GM23338 (cell line): ENCODE measurements around the gene S100A5. TPM values are rescaled to one million over a fixed set of nuclear protein-coding genes. Genes with fewer than 3 reads are reported as not detected.

Experiments
- ATAC-seq: fragments of 200-7000 bp; cut with Tn5 transposase; 3 replicates; pipeline ENCODE4 v1.9.1; 2020
- DNase-seq: peaks from one replicate; pipeline ENCODE4 v3.0.0-alpha.2; 2015; ENCODE audit warnings: low spot score
- H2AFZ ChIP-seq: fragments of 200-600 bp; sonication (generic); 2 replicates; pipeline ENCODE4 v1.8.0; 2016; ENCODE audit warnings: antibody characterized with exemption, mild to moderate bottlenecking, moderate library complexity
- H3F3A ChIP-seq: fragments of 200-600 bp; sonication (generic); replicated peaks from 2 replicates; pipeline ENCODE4 v1.8.0; 2017; ENCODE audit warnings: antibody characterized with exemption, mixed run types, low read depth
- H3K27ac ChIP-seq: fragments of 200-600 bp; sonication (generic); 2 replicates; pipeline ENCODE4 v1.6.1; 2016; ENCODE audit warnings: low read depth
- H3K27me3 ChIP-seq: fragments of 200-600 bp; sonication (generic); 2 replicates; pipeline ENCODE4 v1.8.0; 2016; ENCODE audit warnings: mild to moderate bottlenecking, mixed run types, moderate library complexity; ENCODE audit not compliant: insufficient read depth
- H3K36me3 ChIP-seq: fragments of 200-600 bp; sonication (generic); 2 replicates; pipeline ENCODE4 v1.8.0; 2016; ENCODE audit warnings: mild to moderate bottlenecking; ENCODE audit not compliant: insufficient read depth
- H3K4me1 ChIP-seq: fragments of 200-600 bp; sonication (generic); 2 replicates; pipeline ENCODE4 v1.8.0; 2016; ENCODE audit warnings: mild to moderate bottlenecking, moderate library complexity; ENCODE audit not compliant: insufficient read depth
- H3K4me2 ChIP-seq: fragments of 200-600 bp; sonication (generic); 2 replicates; pipeline ENCODE4 v1.7.1; 2017; ENCODE audit warnings: mixed run types
- H3K4me3 ChIP-seq: fragments of 200-600 bp; sonication (generic); 2 replicates; pipeline ENCODE4 v1.6.1; 2016; ENCODE audit warnings: mixed run types
- H3K79me2 ChIP-seq: fragments of 200-600 bp; sonication (generic); replicated peaks from 2 replicates; pipeline ENCODE4 v1.8.0; 2017; ENCODE audit warnings: mild to moderate bottlenecking; ENCODE audit not compliant: insufficient read depth
- H3K9me2 ChIP-seq: fragments of 200-600 bp; sonication (generic); 2 replicates; pipeline ENCODE4 v1.8.0; 2017; ENCODE audit not compliant: insufficient read depth
- H4K20me1 ChIP-seq: fragments of 200-600 bp; sonication (generic); replicated peaks from 2 replicates; pipeline ENCODE4 v1.8.0; 2017; ENCODE audit warnings: mild to moderate bottlenecking; ENCODE audit not compliant: insufficient read depth
- H3K27ac Mint-ChIP-seq: 2 replicates; pipeline ENCODE4 v1.8.0; 2020; ENCODE audit warnings: inconsistent platforms, mild to moderate bottlenecking, moderate library complexity, mixed read lengths
- H3K27me3 Mint-ChIP-seq: 3 replicates; pipeline ENCODE4 v1.8.0; 2022; ENCODE audit warnings: low read depth, mild to moderate bottlenecking, moderate library complexity, mixed read lengths, inconsistent platforms; ENCODE audit not compliant: insufficient read depth, poor library complexity
- H3K36me3 Mint-ChIP-seq: 3 replicates; pipeline ENCODE4 v1.8.0; 2021; ENCODE audit warnings: low read depth, mild to moderate bottlenecking, inconsistent platforms, moderate library complexity, mixed read lengths
- H3K4me1 Mint-ChIP-seq: 3 replicates; pipeline ENCODE4 v1.8.0; 2020; ENCODE audit warnings: mild to moderate bottlenecking, inconsistent platforms, mixed read lengths
- H3K4me3 Mint-ChIP-seq: 3 replicates; pipeline ENCODE4 v1.8.0; 2021; ENCODE audit warnings: moderate library complexity, mild to moderate bottlenecking, inconsistent platforms, mixed read lengths
- H3K9me3 Mint-ChIP-seq: 3 replicates; pipeline ENCODE4 v1.8.0; 2020; ENCODE audit warnings: moderate library complexity, mild to moderate bottlenecking, inconsistent platforms, mixed read lengths
- CREB1 ChIP-seq: fragments of 250-450 bp; sonication (Bioruptor Pico); IDR thresholded peaks from 2 replicates; pipeline ENCODE4 v1.5.0; 2020; ENCODE audit warnings: low read depth, mild to moderate bottlenecking, moderate library complexity
- EZH2 ChIP-seq: fragments of 200-600 bp; sonication (generic); IDR thresholded peaks from one replicate; pipeline ENCODE4 v1.8.0; 2017; ENCODE audit warnings: antibody characterized with exemption, mild to moderate bottlenecking, low read depth; ENCODE audit not compliant: unreplicated experiment
- EZH2phosphoT487 ChIP-seq: fragments of 200-600 bp; sonication (generic); IDR thresholded peaks from one replicate; pipeline ENCODE4 v1.8.1; 2018; ENCODE audit warnings: antibody characterized with exemption; ENCODE audit not compliant: unreplicated experiment
- JUNB ChIP-seq: IDR thresholded peaks from one replicate; pipeline ENCODE4 v1.6.1; 2016; ENCODE audit warnings: antibody characterized with exemption; ENCODE audit not compliant: unreplicated experiment
- NANOG ChIP-seq: IDR thresholded peaks from 2 replicates; pipeline ENCODE4 v1.6.1; 2016; ENCODE audit warnings: antibody characterized with exemption, borderline replicate concordance
- POLR2AphosphoS5 ChIP-seq: IDR thresholded peaks from 2 replicates; pipeline ENCODE4 v1.6.1; 2016; ENCODE audit warnings: antibody characterized with exemption, low read depth
- STAT1 ChIP-seq: IDR thresholded peaks from one replicate; pipeline ENCODE4 v1.6.1; 2016; ENCODE audit warnings: antibody characterized with exemption; ENCODE audit not compliant: unreplicated experiment
- ZNF114 ChIP-seq: fragments of 250-450 bp; sonication (Bioruptor Pico); IDR thresholded peaks from 2 replicates; pipeline ENCODE4 v1.5.0; 2020; ENCODE audit warnings: mild to moderate bottlenecking, moderate library complexity
- ZNF331 ChIP-seq: fragments of 250-450 bp; sonication (Bioruptor Pico); IDR thresholded peaks from 2 replicates; pipeline ENCODE4 v1.5.0; 2020; ENCODE audit warnings: low read depth, mild to moderate bottlenecking, moderate library complexity
- polyA plus RNA-seq: library from polyadenylated mRNA; unstranded; fragments of >200 nt; fragmentation: Nextera tagmentation; extraction: Ambion mirVana; gene quantifications from 2 replicates; pipeline ENCODE4 v1.2.1, GENCODE V29; 2016
- total RNA-seq: library from RNA; depleted of rRNA; stranded (reverse); fragments of >200 nt; shearing (Covaris generic); gene quantifications from 2 replicates; pipeline ENCODE4 v1.2.3, GENCODE V29; 2014
- TF ChIP-seq, protein P1 (sequence below): IDR thresholded peaks from one replicate; pipeline ENCODE4 v1.6.1; 2018; ENCODE audit warnings: antibody characterized with exemption; ENCODE audit not compliant: unreplicated experiment
- TF ChIP-seq, protein P2 (sequence below), 2 experiments: fragments of 200-600 bp in 1 of 2; sonication (generic) in 1 of 2; conservative IDR thresholded peaks; 2 replicates each; pipeline versions ENCODE4 v1.5.1 to v1.6.1; 2016 to 2017; ENCODE audit warnings: antibody characterized with exemption in 2 of 2, low read depth in 2 of 2, mild to moderate bottlenecking in 2 of 2, moderate library complexity in 1 of 2
- TF ChIP-seq, protein P3 (sequence below): IDR thresholded peaks from 2 replicates; pipeline ENCODE4 v1.6.1; 2016; ENCODE audit warnings: antibody characterized with exemption

The S100A5 gene
- total and polyA plus RNA-seq, 2 experiments from 2014 or later, result 0.47 TPM; not detected in 1

DNA sequence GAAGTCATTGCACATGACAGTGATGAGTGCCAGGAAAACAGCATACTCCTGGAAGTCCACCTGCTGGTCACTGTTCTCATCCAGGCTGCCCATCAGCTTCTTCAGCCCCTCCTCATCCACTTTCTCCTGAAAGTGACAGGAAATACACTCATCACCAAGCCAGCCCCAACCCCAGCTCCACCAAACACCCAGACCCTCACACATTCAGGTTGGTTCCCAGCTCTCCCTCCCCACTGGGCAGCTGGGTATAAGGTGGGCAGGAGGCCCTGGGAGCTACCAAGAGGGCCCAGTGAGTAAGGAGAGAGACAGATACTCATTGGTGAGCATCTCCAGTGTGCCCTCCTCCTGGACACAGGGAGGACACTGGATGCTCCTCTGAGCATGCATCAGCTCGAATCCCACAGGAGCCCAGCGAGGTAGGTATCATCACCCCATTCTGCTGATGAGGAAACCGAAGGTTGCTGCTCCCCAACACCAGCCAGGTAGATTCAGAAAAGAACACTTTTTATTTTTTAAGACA lies 20.8 kb upstream of the S100A5 start (continued):
- TF ChIP-seq NANOG, result no peak
- TF ChIP-seq JUNB, result no peak
- TF ChIP-seq, protein P1, sequence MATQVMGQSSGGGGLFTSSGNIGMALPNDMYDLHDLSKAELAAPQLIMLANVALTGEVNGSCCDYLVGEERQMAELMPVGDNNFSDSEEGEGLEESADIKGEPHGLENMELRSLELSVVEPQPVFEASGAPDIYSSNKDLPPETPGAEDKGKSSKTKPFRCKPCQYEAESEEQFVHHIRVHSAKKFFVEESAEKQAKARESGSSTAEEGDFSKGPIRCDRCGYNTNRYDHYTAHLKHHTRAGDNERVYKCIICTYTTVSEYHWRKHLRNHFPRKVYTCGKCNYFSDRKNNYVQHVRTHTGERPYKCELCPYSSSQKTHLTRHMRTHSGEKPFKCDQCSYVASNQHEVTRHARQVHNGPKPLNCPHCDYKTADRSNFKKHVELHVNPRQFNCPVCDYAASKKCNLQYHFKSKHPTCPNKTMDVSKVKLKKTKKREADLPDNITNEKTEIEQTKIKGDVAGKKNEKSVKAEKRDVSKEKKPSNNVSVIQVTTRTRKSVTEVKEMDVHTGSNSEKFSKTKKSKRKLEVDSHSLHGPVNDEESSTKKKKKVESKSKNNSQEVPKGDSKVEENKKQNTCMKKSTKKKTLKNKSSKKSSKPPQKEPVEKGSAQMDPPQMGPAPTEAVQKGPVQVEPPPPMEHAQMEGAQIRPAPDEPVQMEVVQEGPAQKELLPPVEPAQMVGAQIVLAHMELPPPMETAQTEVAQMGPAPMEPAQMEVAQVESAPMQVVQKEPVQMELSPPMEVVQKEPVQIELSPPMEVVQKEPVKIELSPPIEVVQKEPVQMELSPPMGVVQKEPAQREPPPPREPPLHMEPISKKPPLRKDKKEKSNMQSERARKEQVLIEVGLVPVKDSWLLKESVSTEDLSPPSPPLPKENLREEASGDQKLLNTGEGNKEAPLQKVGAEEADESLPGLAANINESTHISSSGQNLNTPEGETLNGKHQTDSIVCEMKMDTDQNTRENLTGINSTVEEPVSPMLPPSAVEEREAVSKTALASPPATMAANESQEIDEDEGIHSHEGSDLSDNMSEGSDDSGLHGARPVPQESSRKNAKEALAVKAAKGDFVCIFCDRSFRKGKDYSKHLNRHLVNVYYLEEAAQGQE, result no peak
- TF ChIP-seq POLR2AphosphoS5, result no peak
- TF ChIP-seq, protein P2, sequence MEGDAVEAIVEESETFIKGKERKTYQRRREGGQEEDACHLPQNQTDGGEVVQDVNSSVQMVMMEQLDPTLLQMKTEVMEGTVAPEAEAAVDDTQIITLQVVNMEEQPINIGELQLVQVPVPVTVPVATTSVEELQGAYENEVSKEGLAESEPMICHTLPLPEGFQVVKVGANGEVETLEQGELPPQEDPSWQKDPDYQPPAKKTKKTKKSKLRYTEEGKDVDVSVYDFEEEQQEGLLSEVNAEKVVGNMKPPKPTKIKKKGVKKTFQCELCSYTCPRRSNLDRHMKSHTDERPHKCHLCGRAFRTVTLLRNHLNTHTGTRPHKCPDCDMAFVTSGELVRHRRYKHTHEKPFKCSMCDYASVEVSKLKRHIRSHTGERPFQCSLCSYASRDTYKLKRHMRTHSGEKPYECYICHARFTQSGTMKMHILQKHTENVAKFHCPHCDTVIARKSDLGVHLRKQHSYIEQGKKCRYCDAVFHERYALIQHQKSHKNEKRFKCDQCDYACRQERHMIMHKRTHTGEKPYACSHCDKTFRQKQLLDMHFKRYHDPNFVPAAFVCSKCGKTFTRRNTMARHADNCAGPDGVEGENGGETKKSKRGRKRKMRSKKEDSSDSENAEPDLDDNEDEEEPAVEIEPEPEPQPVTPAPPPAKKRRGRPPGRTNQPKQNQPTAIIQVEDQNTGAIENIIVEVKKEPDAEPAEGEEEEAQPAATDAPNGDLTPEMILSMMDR (conservative IDR thresholded peaks at IDR 0.05; ENCODE audit: low read depth in 2 of 2), result no peak
- TF ChIP-seq CREB1 (CRISPR knock-in tag), result no peak
- no peak for TF ChIP-seq ZNF114
- TF ChIP-seq, protein P3, sequence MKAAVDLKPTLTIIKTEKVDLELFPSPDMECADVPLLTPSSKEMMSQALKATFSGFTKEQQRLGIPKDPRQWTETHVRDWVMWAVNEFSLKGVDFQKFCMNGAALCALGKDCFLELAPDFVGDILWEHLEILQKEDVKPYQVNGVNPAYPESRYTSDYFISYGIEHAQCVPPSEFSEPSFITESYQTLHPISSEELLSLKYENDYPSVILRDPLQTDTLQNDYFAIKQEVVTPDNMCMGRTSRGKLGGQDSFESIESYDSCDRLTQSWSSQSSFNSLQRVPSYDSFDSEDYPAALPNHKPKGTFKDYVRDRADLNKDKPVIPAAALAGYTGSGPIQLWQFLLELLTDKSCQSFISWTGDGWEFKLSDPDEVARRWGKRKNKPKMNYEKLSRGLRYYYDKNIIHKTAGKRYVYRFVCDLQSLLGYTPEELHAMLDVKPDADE, result no peak

DNA sequence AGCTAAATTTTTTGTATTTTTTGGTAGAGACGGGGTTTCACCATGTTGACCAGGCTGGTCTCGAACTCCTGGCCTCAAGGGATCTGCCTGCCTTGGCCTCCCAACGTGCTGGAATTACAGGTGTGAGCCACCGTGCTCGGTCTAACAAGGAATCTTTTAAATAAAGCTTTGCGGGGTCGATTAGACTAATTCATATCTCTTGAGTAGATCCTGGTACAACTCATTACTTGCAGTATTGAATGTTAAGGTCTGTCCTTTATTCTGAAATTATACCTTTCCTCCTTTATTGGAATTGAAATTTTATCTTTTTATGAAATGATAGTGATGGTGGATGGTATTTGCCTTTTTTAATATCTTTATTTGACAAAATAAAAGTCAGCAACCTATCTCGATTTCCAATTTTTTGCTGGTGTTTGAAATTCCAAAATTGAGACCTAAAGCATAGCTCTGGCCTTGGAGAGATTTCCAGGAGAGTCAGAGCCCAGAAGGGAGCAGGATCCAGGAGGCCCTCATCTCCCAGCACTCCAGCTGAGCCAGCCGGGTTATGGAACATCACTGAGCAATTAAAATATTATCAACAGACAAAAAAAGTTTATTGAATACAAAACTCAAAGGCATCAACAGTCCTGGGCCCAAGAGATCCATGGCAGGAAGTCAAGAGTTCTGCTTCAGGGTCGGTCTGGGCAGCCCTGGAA lies 20.2 kb upstream of the S100A5 start:
- no peaks in the 10 kb centered on the region for H3K4me1 ChIP-seq
- no peak overlapping the region for H2AFZ ChIP-seq
- no peak for ATAC-seq
- H3K4me2 ChIP-seq, result no peak overlapping the region
- DNase-seq, result no peak
- no peak overlapping the region for H3K4me3 ChIP-seq
- H4K20me1 ChIP-seq, result no peaks in the 10 kb centered on the region
- no peaks in the 10 kb centered on the region for H3K27me3 ChIP-seq
- peaks cover 8% of the 10 kb centered on the region for H3K4me1 Mint-ChIP-seq
- no peak overlapping the region for H3K27ac ChIP-seq
- no peaks in the 10 kb centered on the region for H3K79me2 ChIP-seq
- no peak overlapping the region for H3K4me3 Mint-ChIP-seq
- H3F3A ChIP-seq, result no peaks in the 10 kb centered on the region
- no peak overlapping the region for H3K27ac Mint-ChIP-seq
- H3K36me3 ChIP-seq, result no peaks in the 10 kb centered on the region
- H3K9me3 Mint-ChIP-seq, result no peaks in the 10 kb centered on the region
- no peaks in the 10 kb centered on the region for H3K36me3 Mint-ChIP-seq
- H3K27me3 Mint-ChIP-seq, result peaks cover 3% of the 10 kb centered on the region
- H3K9me2 ChIP-seq, result no peaks in the 10 kb centered on the region
- TF ChIP-seq, protein P3, result no peak
- TF ChIP-seq ZNF114 (no peak), JUNB (no peak), POLR2AphosphoS5 (no peak), EZH2 (no peak), EZH2phosphoT487 (no peak), STAT1 (no peak), NANOG (no peak), ZNF331 (CRISPR knock-in tag) (no peak)
- TF ChIP-seq, protein P1, result no peak
